HG03571 (cell line): Measurements from ENCODE around the gene BRWD1.
"Not testable (repeated sequence)": the region's sequence is repeated elsewhere in the genome, so short reads cannot be mapped to it uniquely, and the experiment has no call there.

Source experiments
- ATAC-seq: cut with Tn5 transposase; IDR thresholded peaks from one replicate; pipeline ENCODE4 v1.9.1; 2021; ENCODE audit not compliant: unreplicated experiment

BRWD1 gene

GRCh38 chr21:39176271-39176709 lies 137.1 kb downstream of the BRWD1 start:
- ATAC-seq = no peak

GRCh38 chr21:39175665-39176064 lies 137.8 kb downstream of the BRWD1 start:
- ATAC-seq = no peak

DNA sequence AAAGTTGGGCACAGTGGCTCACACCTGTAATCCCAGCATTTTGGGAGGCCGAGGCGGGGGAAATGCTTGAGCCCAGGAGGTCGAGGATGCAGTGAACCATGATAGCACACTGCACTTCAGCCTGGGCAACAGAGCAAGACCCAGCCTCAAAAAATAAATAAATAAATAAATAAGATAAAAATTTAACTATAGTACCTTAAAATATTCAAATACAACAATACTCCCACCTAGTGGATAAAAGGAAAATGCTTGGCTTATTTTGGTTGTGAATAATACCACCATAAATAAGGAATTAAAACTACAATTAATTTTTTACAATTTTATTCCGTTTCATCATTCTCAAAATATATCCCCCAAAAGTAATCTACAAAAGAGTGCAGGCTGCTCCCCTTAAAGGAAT lies 138.3 kb downstream of the BRWD1 start:
- no peak for ATAC-seq

DNA sequence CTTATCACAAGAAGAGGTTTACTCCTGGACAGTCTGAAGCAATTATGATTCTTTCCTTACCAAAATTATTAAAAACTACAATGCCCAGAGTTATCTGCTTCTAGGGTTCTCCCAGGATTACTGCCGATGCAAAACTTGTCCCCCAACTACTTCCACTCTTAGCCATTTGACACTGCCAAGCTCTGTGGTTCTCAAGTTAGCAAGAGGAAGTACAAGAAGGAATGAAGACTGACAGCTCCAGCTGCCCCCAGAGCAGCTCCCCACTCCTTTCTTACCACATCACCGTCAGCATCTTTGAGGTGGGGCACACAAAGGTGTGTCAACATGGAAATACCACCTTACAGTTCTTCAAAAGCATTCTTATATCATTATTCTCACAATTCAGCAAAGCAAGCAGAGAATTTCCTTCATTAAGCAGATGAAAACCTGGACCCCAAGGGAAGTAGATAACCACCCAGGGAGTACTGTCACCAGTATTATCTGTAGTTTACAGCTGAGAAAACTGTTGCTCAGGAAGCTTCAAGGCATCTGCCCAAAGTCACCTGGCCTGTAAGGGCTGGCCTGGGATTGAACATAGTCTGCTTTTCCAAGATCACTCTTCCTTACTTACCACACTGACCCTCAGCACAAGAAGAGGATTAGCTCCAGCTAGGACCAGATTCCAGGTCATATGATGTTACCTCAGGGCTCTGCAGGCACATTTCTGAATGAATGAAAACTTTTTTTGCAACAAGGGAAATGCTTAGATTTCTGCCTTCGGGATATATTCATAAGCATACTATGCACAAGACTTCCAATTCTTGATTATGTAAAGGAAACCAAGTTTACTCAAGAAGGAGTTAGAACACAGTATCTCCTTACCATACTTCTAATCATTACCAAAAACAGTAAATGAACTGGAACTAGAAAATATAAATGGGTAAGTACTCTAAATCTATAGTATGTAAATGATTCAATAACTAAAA lies 139.4 kb downstream of the BRWD1 start:
- no peak for ATAC-seq

GRCh38 chr21:39169906-39170305 lies 143.5 kb downstream of the BRWD1 start:
- no peak for ATAC-seq

- no peak for ATAC-seq
Measured at GRCh38 chr21:39168800-39169199, 144.6 kb downstream of the BRWD1 start.

GRCh38 chr21:39164523-39164922 lies 148.9 kb downstream of the BRWD1 start:
- no peak for ATAC-seq

- no peak for ATAC-seq
Measured at GRCh38 chr21:39161064-39161463, 152.4 kb downstream of the BRWD1 start.

DNA sequence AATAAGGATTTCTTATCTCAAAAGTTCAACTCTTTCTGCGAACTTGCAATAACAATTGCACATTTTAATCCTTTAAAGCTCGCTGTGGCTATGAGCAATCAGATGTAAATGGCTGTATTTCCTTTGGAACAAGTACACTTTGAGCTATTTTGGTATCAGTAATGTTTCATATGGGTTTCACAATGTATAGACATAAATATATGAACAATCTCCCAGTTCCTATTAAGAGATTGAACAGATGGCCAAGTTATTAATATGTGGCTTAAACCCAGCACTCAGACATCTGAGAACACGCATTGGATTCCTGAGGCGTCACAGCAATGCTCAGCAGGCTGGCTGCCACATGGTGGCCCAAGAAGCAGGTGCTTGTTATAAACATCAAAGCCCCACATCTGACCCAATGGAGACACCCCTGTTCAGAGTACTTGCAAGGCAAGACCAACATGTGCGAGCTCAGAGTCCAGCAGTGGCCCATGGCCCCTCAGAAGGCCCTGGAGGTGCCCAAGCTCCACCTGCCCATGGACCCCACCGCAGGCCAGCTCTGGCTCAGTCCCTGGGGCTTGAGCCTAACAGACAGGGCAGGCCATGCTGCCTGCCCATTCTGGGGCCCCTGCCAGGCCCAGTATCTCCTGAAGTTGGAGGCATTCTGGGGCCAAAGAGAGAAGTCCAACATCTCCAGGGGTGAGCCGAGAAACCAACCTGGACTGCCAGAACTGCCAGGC lies 153.9 kb downstream of the BRWD1 start:
- ATAC-seq = no peak

DNA sequence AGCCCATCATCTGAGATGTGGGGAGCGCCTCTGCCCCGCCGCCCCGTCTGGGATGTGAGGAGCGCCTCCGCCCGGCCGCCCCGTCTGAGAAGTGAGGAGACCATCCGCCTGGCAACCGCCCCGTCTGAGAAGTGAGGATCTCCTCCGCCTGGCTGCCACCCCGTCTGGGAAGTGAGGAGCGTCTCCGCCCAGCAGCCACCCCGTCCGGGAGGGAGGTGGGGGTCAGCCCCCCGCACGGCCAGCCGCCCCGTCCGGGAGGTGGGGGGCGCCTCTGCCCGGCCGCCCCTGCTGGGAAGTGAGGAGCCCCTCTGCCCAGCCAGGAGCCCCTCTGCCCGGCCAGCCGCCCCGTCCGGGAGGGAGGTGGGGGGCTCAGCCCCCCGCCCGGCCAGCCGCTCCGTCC lies 156.2 kb downstream of the BRWD1 start:
- not testable (repeated sequence) for ATAC-seq

- ATAC-seq = no peak
Measured at GRCh38 chr21:39156024-39156423, 157.4 kb downstream of the BRWD1 start.

- ATAC-seq = no peak
Measured at GRCh38 chr21:39155578-39155977, 157.9 kb downstream of the BRWD1 start.

DNA sequence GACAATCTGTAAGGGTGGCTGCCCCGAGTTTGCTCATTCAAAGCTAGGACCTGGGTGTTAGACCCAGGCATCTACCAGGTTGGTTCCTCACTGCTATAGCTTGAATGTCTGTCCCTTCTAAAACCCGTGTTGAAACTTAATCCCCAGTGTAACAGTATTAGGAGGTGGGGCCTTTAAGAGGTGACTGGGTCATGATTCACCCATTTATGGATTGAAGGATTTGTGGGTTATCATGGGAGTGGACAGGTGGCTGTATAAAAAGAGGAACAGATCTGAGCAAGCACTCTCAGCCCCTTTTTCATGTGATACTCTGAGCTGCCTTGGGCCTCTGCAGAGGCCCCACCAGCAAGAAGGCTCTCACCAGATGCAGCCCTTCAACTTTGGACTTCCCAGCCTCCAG lies 159.6 kb downstream of the BRWD1 start:
- ATAC-seq = no peak

DNA sequence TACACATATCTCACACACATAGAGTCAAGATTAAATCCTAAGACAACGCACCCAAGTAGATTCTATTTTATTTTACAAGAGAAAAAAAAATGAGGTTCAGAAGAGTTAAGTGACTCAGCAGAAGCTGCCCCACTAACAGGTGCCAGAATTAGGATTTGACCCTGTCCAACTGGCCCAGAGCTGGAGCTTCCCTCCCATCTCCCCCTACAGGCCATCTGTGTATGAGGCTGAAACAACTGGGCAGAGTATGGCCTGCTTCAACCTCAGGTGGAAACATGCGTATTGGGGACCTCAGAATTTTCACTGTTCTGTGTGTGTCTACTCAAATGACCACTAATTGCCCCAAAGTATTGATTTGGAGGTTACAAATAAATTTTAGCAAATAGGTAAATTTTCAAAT lies 160.1 kb downstream of the BRWD1 start:
- ATAC-seq = no peak

- no peak for ATAC-seq
Measured at GRCh38 chr21:39152271-39152670, 161.2 kb downstream of the BRWD1 start.

GRCh38 chr21:39150877-39151276 lies 162.6 kb downstream of the BRWD1 start:
- no peak for ATAC-seq

GRCh38 chr21:39150316-39150715 lies 163.1 kb downstream of the BRWD1 start:
- ATAC-seq = no peak

- no peak for ATAC-seq
Measured at GRCh38 chr21:39149882-39150281, 163.6 kb downstream of the BRWD1 start.

DNA sequence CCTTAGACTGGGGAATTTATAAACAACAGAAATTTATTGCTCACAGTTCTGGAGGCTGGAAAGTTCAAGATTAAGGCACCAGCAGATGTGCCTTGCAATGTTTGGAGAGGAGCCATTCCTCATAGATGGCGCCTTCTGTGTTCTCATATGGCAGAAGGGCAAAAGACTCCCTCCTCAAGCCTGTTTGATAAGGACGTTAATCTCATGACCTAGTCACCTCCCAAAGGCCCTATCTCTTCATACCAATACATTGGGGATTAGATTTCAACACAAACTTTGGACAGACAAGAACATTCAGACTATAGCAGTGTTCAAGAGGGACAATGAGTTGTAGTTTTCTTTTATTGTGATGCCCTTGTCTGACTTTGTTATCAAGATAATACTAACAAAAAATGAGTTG lies 164.5 kb downstream of the BRWD1 start:
- no peak for ATAC-seq

DNA sequence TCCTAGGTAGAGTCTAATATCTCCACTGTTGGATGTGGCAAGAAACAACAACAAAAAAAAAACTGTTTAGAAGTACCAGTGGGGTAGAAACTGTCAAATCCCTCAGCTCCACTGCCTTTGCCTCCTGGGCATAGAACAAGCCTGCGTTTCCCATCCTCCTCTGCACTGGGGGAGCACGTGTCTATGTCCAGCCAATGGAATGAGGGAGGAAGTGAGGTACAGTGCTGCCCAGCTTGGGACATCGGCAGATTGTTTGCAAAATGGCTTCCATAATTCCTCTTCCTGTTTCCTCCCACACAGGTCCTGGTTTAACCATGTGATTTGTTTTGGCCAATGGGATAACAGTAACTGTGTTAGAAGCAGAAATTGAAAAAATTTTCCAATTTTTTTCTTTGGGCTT lies 169.2 kb downstream of the BRWD1 start:
- ATAC-seq = no peak

DNA sequence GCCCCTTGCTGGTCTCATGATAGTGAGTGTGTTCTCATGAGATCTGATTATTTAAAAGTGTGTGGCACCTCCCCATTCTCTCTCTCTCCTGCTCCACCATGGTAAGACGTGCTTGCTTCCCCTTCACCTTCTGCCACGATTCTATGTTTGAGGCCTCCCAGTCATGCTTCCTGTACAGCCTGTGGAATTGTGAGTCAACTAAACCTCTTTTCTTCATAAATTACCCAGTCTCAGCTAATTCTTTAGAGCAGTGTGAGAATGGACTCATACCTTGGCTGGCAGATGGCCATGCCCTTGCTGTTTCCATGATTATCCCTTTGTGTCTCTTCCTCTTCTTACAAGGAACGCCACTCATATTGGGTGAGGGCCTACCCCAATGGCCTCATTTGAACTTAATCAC lies 170.5 kb downstream of the BRWD1 start:
- no peak for ATAC-seq

- ATAC-seq = no peak
Measured at GRCh38 chr21:39141502-39141901, 171.9 kb downstream of the BRWD1 start.
